ENCODE results near the gene BCAP29.
"Not testable (repeated sequence)": the region's sequence is repeated elsewhere in the genome, so short reads cannot be mapped to it uniquely, and the experiment has no call there.

BCAP29 gene

GRCh38 chr7:107638594-107638993 is 58.5 kb downstream of the BCAP29 start:
- Histone ChIP-seq H2AFZ (ENCODE audit: low read depth, low read length, severe bottlenecking) (peak overlapping the region; percentile 5), H3F3A (ENCODE audit: insufficient read depth) (peaks cover 11% of the 10 kb centered on the region), H3K4me2 (ENCODE audit: low read depth, low read length, poor library complexity, severe bottlenecking) (peak overlapping the region; percentile 46), H3K9me2 (replicated peaks; ENCODE audit: insufficient read depth, low read length) (no peaks in the 10 kb centered on the region), H3K9me3 (ENCODE audit: insufficient read depth, low read length) (peaks cover 8% of the 10 kb centered on the region; the same call in 1 of the 2 replicates), H3K9ac (ENCODE audit: low read length) (no peak overlapping the region), H3K36me3 (ENCODE audit: low read length) (no peaks in the 10 kb centered on the region), H4K20me1 (ENCODE audit: low read depth, low read length) (no peaks in the 10 kb centered on the region), H3K4me3 (ENCODE audit: insufficient read depth, low read length, poor library complexity, severe bottlenecking) (peak overlapping the region; percentile 12), H3K79me2 (ENCODE audit: insufficient read depth, low read length) (no peaks in the 10 kb centered on the region), H3K27ac (ENCODE audit: low read depth, low read length) (peak overlapping the region; percentile 67), H3K27me3 (ENCODE audit: low read length) (no peaks in the 10 kb centered on the region)
- no peak for TF ChIP-seq CTCF (IDR thresholded peaks at IDR 0.05; ENCODE audit: insufficient read depth, low read length, poor library complexity, severe bottlenecking)
- TF ChIP-seq EZH2phosphoT487 (conservative IDR thresholded peaks at IDR 0.05; ENCODE audit: low read length), result no peak

- peak overlapping the region; percentile 46 for H3K4me2 ChIP-seq (ENCODE audit: low read depth, low read length, poor library complexity, severe bottlenecking)
- H3K27ac ChIP-seq (ENCODE audit: low read depth, low read length), result peak overlapping the region; percentile 67
- H3K9ac ChIP-seq (ENCODE audit: low read length); H3K9me3 ChIP-seq (ENCODE audit: insufficient read depth, low read length); H3K79me2 ChIP-seq (ENCODE audit: insufficient read depth, low read length); H4K20me1 ChIP-seq (ENCODE audit: low read depth, low read length); H3K36me3 ChIP-seq (ENCODE audit: low read length); H3K9me2 ChIP-seq (replicated peaks; ENCODE audit: insufficient read depth, low read length); H3K27me3 ChIP-seq (ENCODE audit: low read length); H3K4me3 ChIP-seq (ENCODE audit: insufficient read depth, low read length, poor library complexity, severe bottlenecking): not testable (repeated sequence)
- peaks cover 11% of the 10 kb centered on the region for H3F3A ChIP-seq (ENCODE audit: insufficient read depth)
- H2AFZ ChIP-seq (ENCODE audit: low read depth, low read length, severe bottlenecking), result peak overlapping the region; percentile 5
These were observed 59.0 kb downstream of the BCAP29 start for GRCh38 chr7:107639070-107639469.

- H3K4me3 ChIP-seq (ENCODE audit: insufficient read depth, low read length, poor library complexity, severe bottlenecking), result no peak overlapping the region
- no peaks in the 10 kb centered on the region for H3K27me3 ChIP-seq (ENCODE audit: low read length)
- H3K79me2 ChIP-seq (ENCODE audit: insufficient read depth, low read length), result no peaks in the 10 kb centered on the region
These were observed 61.6 kb downstream of the BCAP29 start for GRCh38 chr7:107641676-107642075.

GRCh38 chr7:107642501-107642900 is 62.5 kb downstream of the BCAP29 start:
- Histone ChIP-seq H3K4me3 (ENCODE audit: insufficient read depth, low read length, poor library complexity, severe bottlenecking) (no peak overlapping the region), H4K20me1 (ENCODE audit: low read depth, low read length) (no peaks in the 10 kb centered on the region), H3K9me2 (replicated peaks; ENCODE audit: insufficient read depth, low read length) (no peaks in the 10 kb centered on the region), H3F3A (ENCODE audit: insufficient read depth) (peaks cover 11% of the 10 kb centered on the region), H3K27ac (ENCODE audit: low read depth, low read length) (no peak overlapping the region), H3K36me3 (ENCODE audit: low read length) (no peaks in the 10 kb centered on the region), H2AFZ (ENCODE audit: low read depth, low read length, severe bottlenecking) (no peak overlapping the region), H3K9me3 (ENCODE audit: insufficient read depth, low read length) (peaks cover 6% of the 10 kb centered on the region; the same call in 1 of the 2 replicates), H3K79me2 (ENCODE audit: insufficient read depth, low read length) (no peaks in the 10 kb centered on the region), H3K27me3 (ENCODE audit: low read length) (no peaks in the 10 kb centered on the region), H3K9ac (ENCODE audit: low read length) (no peak overlapping the region), H3K4me2 (ENCODE audit: low read depth, low read length, poor library complexity, severe bottlenecking) (no peak overlapping the region)
- no peak for TF ChIP-seq EZH2phosphoT487 (conservative IDR thresholded peaks at IDR 0.05; ENCODE audit: low read length)
- TF ChIP-seq CTCF (IDR thresholded peaks at IDR 0.05; ENCODE audit: insufficient read depth, low read length, poor library complexity, severe bottlenecking), result no peak

More at GRCh38 chr7:107641676-107642075, 61.6 kb downstream of the BCAP29 start:
- peaks cover 11% of the 10 kb centered on the region for H3F3A ChIP-seq (ENCODE audit: insufficient read depth)
- H3K27ac ChIP-seq (ENCODE audit: low read depth, low read length), result no peak overlapping the region
- no peak overlapping the region for H3K4me2 ChIP-seq (ENCODE audit: low read depth, low read length, poor library complexity, severe bottlenecking)
- no peaks in the 10 kb centered on the region for H4K20me1 ChIP-seq (ENCODE audit: low read depth, low read length)
- H3K9me3 ChIP-seq (ENCODE audit: insufficient read depth, low read length), result peaks cover 8% of the 10 kb centered on the region; the same call in 1 of the 2 replicates
- H3K36me3 ChIP-seq (ENCODE audit: low read length), result no peaks in the 10 kb centered on the region
- H2AFZ ChIP-seq (ENCODE audit: low read depth, low read length, severe bottlenecking), result no peak overlapping the region
- no peak overlapping the region for H3K9ac ChIP-seq (ENCODE audit: low read length)
- H3K9me2 ChIP-seq (replicated peaks; ENCODE audit: insufficient read depth, low read length), result no peaks in the 10 kb centered on the region
- no peak for TF ChIP-seq EZH2phosphoT487 (conservative IDR thresholded peaks at IDR 0.05; ENCODE audit: low read length)

Measured in SU-DHL-6 (cell line).